ENCODE data around the gene DMBX1. TPM values are rescaled to one million over a fixed set of nuclear protein-coding genes. Genes with fewer than 3 reads are reported as not detected.

DMBX1 gene
- total RNA-seq, 1 experiment from 2014 or later: 2.3 TPM

DNA sequence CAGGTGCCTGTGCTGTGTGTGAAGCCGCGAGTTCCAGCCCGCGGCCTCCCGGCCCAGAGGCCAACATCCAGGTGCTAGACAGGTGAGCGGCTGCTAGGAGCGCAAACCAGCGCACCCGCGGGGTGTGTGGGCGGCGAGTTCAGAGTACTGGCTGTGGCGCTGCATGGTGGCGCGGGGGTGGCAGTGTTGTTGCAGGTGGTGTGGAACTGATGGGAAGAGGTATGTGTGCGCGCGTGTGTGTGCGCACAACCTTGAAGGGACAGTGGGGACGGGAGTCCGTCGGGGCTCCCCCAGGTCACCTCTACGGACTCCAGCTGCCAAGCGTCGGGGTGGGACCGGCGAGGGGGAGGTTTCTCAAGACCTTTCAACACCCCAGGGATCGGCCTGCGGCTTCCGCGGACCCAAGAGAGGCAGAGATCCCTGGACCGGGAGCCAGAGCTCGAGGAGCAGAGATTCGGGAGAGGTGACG is 433 bp upstream of the DMBX1 start:
- Mint-ChIP-seq H3K27ac (no peak overlapping the region), H3K27me3 (ENCODE audit: low read depth) (peaks cover 99% of the 10 kb centered on the region), H3K4me3 (peak overlapping the region; percentile 65 to 82), H3K9me3 (no peaks in the 10 kb centered on the region; a peak in 2 of 5 replicates), H3K36me3 (ENCODE audit: insufficient read depth in 1 of 3, low read depth in 3 of 3) (no peaks in the 10 kb centered on the region), H3K4me1 (peaks cover 47 to 83% of the 10 kb centered on the region in 2 experiments)
- Histone ChIP-seq H2BK5ac (ENCODE audit: insufficient read length, low read length) (no peak overlapping the region), H2AFZ (ENCODE audit: low read length) (no peak overlapping the region), H3K4me2 (ENCODE audit: insufficient read depth, insufficient read length, low read length) (peak overlapping the region; percentile 89), H3K4ac (ENCODE audit: low read depth, low read length) (no peak overlapping the region), H2BK12ac (ENCODE audit: insufficient read length, low read depth, low read length) (no peak overlapping the region), H4K91ac (ENCODE audit: insufficient read length, low read depth, low read length) (no peak overlapping the region), H3K27ac (ENCODE audit: insufficient read length, low read depth, low read length) (no peak overlapping the region), H3K27me3 (ENCODE audit: insufficient read depth, low read length) (peaks cover 86% of the 10 kb centered on the region), H3K23ac (ENCODE audit: insufficient read length, low read depth, low read length) (no peak overlapping the region), H3K14ac (ENCODE audit: insufficient read depth, low read length) (no peak overlapping the region), H3K18ac (ENCODE audit: insufficient read length, low read depth, low read length) (no peak overlapping the region), H4K5ac (ENCODE audit: insufficient read length, low read depth, low read length) (no peak overlapping the region), H3K9ac (ENCODE audit: extremely low read depth, insufficient read length, low read length) (no peak overlapping the region), H2BK15ac (ENCODE audit: low read depth, low read length) (no peak overlapping the region), H2BK120ac (ENCODE audit: low read depth, low read length, poor library complexity, severe bottlenecking) (no peak overlapping the region), H3K56ac (ENCODE audit: insufficient read length, low read depth, low read length) (no peak overlapping the region), H3K23me2 (ENCODE audit: insufficient read length, low read depth, low read length, poor library complexity, severe bottlenecking) (peaks cover 23% of the 10 kb centered on the region), H2AK5ac (ENCODE audit: insufficient read length, low read length) (no peak overlapping the region), H4K8ac (replicated peaks; ENCODE audit: insufficient read length, low read depth, low read length) (no peak overlapping the region), H3K79me1 (ENCODE audit: insufficient read depth, low read depth, low read length, poor library complexity, severe bottlenecking) (no peaks in the 10 kb centered on the region), H3K79me2 (ENCODE audit: insufficient read depth, low read length) (no peaks in the 10 kb centered on the region), H2BK20ac (ENCODE audit: low read depth, low read length, poor library complexity, severe bottlenecking) (no peak overlapping the region), H4K20me1 (ENCODE audit: control insufficient read depth, insufficient read depth, insufficient read length) (no peaks in the 10 kb centered on the region), H3K9me3 (ENCODE audit: control insufficient read depth, low read depth, low read length) (no peaks in the 10 kb centered on the region), H3K4me1 (ENCODE audit: insufficient read depth, low read length) (peaks cover 2% of the 10 kb centered on the region; the same call in 1 of the 2 replicates), H3T11ph (ENCODE audit: low read length) (no peak overlapping the region)
- DNase-seq: no peak
- TF ChIP-seq, protein P1, sequence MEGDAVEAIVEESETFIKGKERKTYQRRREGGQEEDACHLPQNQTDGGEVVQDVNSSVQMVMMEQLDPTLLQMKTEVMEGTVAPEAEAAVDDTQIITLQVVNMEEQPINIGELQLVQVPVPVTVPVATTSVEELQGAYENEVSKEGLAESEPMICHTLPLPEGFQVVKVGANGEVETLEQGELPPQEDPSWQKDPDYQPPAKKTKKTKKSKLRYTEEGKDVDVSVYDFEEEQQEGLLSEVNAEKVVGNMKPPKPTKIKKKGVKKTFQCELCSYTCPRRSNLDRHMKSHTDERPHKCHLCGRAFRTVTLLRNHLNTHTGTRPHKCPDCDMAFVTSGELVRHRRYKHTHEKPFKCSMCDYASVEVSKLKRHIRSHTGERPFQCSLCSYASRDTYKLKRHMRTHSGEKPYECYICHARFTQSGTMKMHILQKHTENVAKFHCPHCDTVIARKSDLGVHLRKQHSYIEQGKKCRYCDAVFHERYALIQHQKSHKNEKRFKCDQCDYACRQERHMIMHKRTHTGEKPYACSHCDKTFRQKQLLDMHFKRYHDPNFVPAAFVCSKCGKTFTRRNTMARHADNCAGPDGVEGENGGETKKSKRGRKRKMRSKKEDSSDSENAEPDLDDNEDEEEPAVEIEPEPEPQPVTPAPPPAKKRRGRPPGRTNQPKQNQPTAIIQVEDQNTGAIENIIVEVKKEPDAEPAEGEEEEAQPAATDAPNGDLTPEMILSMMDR (conservative IDR thresholded peaks at IDR 0.05): no peak
- WGBS (ENCODE audit: extremely low coverage, insufficient read length, low lambda C conversion rate): no CpG with 5 or more reads among the region's 35 CpGs
